OCI-LY1 (cell line): ENCODE data around the gene HOXD8.

Experiments
- CTCF ChIP-seq: fragments of 200-600 bp; sonication (generic), shearing (Covaris generic); IDR thresholded peaks from 2 replicates; pipeline ENCODE4 v1.5.1; 2017; ENCODE audit warnings: mild to moderate bottlenecking, antibody characterized with exemption, low read length, moderate library complexity, mixed read lengths
- EZH2 ChIP-seq: fragments of 200-600 bp; sonication (generic), shearing (Covaris generic); IDR thresholded peaks from 2 replicates; pipeline ENCODE4 v1.8.0; 2017; ENCODE audit warnings: borderline replicate concordance, mixed run types, mild to moderate bottlenecking, antibody characterized with exemption, low read length, moderate library complexity, mixed read lengths

- TF ChIP-seq EZH2 (no peak), CTCF (no peak)
Observed at GRCh38 chr2:176142281-176142680, 12.8 kb downstream of the HOXD8 start.
